HG02610 (cell line): ENCODE measurements around the gene DDX54.
A peak's percentile ranks its signal among the peaks of the same experiment; 100 is the strongest.

ENCODE experiments used
- ATAC-seq: cut with Tn5 transposase; IDR thresholded peaks from one replicate; pipeline ENCODE4 v1.9.1; 2021; ENCODE audit warnings: mild to moderate bottlenecking, moderate library complexity; ENCODE audit not compliant: unreplicated experiment

DDX54 gene

GRCh38 chr12:113164014-113164413 lies 21.3 kb downstream of the DDX54 start:
- ATAC-seq: no peak

DNA sequence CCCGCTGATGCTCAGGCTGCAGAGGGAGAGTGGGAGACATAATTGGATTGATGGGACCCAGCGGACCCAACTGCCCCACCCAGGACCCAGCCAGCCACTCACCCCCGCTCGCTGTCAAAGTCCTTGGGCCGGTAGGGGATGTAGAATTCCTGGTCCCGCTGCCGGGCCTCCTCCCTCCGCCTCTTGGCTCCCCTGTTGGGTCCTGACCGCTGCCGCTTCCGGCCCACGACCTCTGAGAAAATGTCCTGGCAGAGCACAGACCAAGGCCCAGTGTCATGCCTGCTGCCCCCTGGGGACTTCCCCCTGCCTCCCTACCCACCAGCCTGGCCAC lies 22.3 kb downstream of the DDX54 start:
- no peak for ATAC-seq

DNA sequence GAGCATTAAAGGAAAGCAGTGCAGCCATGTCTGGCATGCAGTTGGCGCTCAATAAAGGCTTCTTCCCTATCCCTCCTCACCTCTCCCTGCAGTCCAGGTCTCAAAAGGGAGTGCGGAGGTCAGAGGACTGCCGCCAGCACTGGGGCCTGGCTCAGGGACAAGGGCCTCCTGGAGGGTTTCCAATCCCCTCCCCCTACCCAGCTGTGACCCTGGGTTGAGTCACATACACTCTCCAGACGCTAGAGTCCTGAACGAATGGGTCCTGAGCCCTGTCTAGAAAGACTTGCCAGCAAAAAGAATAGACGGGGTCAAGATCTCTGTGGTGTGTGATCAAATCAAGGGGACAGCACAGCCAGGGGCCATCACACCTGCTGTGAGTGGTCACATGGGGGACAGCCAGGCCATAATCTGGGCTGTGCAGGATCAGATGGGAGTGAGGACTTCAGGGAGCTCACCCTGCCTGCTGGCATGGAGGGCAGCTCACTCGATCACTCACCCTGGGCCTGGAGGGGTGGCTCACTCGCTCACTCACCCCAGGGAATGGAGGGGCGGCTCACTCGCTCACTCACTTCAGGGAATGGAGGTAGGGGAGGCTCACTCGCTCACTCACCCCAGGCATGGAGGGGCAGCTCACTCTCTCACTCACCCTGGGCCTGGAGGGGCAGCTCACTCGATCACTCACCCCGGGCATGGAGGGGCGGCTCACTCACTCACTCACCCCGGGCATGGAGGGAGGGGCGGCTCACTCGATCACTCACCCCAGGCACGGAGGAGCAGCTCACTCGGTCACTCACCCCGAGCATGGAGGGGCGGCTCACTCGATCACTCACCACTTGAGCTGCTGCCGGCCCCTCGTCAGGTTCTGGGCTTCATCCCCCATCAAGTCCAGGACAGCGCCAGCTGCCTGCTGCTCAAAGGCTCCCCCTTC lies 22.9 kb downstream of the DDX54 start:
- ATAC-seq: no peak

DNA sequence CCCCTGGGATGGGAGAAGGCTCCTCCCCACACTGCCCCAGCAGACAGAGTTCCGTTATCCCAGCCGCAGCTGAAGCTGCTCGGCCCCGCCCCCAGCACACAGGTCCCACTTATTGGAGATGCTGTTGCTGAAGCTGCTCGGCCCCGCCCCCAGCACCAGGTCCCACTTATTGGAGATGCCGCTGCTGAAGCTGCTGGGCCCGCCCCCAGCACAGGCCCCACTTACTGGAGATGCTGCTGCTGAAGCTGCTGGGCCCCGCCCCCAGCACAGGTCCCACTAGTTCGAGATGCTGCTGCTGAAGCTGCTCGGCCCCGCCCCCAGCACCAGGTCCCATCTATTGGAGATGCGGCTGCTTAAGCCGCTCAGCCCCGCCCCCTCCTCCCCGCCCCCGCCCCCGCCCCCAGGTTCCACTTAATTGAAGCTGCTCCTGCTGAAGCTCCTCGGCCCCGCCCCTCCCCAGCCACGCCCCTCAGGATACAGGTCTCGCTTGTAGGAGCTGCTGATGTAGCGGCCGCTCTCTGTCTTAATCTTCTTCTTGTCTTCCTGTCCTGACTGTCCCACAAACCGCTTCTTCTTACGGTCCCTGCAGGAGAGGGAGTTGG lies 23.8 kb downstream of the DDX54 start:
- ATAC-seq: no peak

DNA sequence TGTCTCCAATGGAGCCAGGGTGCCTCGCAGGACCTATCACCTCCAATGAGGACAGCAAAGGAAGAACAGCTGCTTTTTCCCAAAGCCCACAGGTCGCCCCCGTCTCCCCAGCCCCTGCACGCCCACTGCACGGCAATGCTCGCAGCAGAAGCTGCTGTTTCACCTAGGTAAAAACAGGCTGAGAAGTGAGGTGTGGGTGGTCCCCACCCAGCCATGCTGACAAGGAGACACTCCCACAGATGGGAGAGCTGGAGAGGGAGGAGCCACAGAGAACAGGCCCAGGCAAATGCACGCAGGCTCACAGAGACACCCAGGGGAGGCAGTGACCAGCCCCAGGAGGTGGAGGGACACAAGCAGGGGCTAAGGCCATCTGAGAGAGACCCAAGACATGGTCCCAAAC lies 25.3 kb downstream of the DDX54 start:
- ATAC-seq: no peak

DNA sequence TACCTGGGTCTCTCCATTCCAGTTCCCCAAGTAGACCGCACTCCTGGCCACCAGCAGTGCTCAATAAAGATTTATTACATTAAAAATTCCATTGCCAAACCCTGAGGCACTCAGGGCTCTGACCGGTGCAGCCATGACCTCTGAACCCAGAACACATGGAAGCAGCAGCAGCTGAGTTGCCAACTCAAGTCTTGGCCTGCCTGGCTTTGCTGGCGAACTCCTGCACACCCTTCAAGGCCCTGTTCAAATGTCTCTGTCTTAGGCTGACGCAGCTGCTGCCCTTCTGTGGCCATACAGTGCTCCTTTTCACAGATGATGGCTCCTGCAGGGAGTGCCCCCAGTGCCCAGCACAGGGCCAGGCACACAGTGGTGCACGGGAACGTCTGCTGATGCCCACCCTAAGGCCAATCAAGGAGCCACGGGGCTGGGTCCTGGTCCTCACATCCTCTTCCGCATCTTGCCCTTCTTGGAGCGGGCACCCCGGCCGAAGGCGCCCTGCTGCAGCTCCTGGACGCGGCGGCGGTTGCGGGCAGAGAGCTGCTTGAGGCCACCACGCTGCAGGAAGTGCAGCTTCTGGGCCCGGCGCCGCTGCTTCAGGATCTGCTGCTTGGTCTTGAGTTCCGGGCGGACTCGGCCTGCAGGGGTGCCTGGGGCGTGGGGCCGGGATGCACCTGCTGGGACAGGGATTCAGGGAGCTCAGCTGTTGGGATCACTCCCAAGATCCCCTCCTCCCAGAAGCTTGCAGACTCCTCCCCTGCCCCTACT lies 26.7 kb downstream of the DDX54 start:
- no peak for ATAC-seq

DNA sequence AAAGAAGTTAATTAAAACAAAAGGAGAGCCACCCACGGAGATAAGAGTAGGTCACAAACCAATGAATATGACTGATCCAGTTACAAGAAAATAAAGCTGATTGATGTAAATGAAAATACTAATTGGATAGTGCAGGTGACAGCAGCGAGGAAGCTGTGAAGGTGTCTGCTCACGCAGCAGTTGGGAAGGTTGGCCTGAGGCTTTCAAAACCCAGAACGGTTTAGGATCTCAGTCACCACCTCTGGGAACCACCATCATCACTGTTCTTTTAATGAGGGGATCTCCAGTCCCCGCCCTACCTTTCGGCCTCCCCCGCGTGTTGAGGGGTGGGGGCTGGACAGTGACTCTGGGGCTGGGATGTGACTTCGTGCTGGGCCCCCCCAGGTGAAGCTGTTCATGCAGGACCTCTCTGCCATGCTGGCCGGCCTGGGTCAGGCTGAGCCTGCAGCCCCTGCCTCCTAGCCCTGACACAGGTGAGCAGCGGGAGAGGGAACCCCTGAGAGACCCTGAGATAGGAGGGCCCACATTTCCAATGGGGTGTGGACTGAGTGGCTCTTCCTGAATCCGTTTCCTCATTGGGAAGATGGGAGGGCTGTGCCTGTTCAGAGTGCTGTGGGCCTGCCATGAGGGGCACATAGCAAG lies 27.9 kb downstream of the DDX54 start:
- ATAC-seq: no peak

DNA sequence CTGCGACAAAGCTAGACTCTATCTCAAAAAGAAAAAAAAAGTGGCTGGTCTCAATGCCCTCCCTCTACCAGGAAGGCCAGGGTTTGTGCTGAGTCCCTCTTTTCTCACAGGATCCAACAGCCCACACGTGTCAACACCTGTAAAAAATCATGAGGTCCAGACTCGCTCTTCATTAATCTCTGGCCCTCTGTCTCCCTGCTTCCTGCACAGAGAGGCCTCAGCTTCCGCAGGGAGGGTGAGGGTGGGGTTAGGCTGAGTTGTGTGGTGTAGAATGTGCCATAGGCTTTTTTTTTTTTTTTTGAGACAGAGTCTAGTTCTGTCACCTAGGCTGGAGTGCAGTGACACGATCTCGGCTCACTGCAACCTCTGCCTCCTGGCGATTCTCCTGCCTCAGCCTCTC lies 29.6 kb downstream of the DDX54 start:
- no peak for ATAC-seq

DNA sequence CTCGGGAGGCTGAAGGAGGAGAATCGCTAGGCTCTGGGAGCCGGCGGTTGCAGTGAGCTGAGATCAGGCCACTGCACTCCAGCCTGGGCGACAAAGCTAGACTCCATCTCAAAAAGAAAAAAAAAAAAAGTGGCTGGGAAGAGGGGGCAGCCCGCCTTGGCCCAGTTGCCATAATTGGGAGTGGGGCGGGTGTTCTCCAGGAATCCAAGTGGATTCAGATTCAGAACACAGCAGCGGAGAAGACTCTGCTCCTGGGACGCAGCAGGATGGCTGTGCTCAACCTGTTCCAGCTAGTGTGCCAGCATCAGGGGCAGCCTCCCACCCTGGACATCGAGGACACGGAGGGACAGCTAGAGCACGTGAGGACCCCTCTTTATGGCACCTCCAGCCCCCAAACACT lies 30.2 kb downstream of the DDX54 start:
- no peak for ATAC-seq

DNA sequence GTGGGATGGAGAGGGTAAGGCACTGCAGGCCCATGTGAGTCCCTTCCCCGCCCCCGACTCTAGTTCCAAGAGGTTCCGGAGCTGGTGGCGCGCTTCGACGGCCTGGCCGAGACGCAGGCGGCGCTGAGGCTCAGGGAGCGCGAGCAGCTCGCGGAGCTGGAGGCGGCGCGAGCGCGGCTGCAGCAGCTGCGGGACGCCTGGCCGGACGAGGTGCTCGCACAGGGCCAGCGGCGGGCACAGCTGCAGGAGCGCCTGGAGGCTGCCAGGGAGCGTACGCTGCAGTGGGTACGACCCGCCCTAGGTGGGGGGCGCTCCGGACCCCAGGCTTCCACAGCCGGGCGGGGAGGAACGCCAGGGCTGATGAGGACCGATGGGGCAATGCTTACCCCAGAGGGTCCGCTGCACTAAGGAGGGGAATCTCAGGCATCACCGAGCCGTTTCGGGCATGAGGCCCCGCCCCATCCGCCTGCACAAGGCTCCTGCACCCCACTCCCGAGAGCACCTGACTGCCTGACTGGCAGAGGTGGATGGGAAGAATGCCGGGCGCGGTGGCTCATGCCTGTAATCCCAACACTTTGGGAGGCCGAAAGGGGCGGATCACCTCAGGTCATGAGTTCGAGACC lies 30.8 kb downstream of the DDX54 start:
- no peak for ATAC-seq

DNA sequence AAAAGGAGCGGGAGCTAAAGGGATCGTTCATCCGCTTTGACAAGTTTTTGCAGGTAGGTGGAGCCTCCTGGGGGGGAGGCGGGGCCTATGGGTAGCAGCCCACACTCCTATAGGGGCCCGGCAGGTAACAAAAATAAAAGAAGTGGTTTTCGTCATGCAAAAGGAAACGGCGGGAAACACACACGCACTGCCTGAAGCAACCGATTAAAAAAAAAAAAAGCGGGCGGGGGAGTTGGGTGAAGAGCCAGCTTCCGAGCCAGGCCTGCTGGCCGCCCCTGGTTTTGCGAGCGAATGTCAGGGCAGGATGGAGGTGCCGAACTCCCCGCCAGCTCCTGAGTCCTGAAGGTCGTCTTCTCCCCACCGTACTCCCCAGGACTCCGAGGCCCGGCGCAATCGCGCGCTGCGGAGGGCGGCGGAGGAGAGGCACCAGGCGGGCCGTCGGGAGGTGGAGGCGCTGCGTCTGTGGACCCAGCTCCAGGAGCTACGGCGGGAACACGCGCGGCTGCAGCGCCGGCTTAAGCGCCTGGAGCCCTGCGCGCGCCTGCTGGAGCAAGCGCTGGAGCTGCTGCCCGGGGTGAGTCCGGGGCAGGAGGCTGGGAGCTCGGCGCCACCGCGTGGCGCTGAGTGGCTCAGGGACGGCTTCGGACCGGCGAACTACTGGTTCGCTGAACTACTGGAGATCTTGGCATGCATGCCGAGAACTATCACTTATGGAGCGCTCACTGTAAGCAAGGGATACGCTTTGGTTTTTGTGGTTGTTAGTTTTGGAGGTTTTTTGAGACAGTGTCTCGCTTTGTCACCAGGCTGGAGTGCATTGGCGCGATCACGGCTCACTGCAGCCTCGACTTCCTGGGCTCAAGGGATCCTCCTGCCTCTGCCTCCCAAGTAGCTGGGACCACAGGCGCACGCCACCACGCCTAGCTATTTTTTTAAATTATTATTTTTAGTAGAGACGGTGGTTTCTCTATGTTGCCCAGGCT lies 32.2 kb downstream of the DDX54 start:
- ATAC-seq: peak; percentile 41

DNA sequence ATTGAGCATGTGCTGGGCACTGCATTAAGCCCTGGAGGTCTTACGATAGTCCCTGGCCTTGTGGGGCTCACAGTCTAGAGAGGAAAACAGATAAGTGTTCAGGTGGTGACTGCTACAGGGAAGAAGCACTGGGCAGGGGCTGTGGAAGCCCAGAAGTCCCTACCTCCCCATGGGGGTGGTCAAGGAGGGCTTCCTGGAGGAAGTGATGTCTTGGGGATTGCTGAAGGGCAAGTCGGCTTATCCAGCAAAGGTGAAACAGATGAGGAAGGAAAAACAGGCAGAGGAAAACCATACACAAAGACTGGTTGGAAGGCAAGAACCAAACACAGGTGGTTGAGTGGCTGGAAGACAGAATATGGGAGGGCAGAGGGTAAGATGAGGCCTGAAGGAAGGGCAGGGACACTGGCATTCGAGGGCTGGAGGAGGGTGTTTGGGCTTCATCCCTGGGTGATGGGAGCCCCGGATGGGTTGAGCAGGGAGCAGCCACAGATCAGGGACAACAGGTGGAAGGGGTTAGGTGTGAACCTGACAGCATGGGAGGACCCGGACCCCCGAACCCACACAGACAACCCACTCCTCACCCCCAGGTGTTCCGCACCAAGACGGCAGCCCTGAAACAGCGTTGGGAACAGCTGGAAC lies 33.0 kb downstream of the DDX54 start:
- ATAC-seq: no peak

DNA sequence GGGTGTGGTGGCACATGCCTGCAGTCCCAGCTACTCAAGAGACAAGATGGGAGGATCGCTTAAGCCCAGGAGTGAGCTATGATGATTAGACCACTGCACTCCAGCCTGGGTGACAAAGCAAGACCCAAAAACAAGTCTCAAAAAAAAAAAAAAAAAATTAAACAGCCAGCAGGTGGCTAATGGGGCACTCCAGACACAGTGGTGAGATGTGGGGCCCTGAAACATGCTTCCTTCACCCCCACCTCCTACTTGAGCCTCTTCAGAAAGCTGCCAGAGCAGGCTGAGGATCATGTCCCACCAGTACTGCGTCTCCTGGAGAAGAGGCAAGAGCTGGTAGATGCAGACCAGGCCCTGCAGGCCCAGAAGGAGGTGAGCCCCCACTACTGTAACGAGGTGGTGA lies 33.6 kb downstream of the DDX54 start:
- ATAC-seq: no peak

DNA sequence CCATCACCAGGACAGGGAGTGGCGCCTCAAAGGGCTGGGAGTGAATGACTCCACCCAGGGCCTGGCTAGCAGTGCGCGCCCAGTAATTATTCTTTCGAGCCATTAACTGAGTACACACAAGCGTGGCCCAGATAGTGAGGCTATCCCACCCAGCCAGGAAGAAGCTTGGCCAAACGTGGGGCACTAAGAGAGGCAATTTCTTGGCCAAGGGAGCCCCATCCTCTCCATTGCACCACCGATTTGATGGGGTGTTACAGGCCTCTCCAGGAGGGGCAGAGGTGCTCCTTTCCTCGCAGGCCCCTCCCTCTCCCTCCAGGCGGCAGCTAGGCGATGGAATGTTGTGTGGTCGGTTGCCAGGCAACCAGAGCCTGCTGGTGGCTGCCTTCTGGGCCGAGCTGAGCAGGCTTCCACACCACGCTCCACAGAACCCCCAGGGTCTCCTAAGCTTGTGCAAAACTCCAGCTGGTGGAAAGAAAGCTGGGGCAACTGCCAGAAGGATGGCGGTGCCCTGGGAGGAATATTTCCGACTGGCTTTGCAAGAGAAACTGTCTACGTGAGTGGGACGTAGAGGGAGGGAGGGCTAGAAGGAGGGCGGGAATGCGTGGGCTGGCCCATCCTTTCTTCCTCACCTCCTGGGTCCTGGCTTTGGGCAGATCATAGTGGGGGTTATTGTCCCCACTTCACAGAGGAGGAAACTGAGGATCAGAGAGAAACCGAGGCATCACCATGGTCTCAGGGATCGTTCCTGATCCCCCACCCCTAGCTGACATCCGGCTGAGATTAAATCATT lies 35.7 kb downstream of the DDX54 start, which contains the start of gene CFAP73:
CFAP73 (plus strand) TSS at position 364 of the 790 bp plus-strand sequence; CDS start at position 498, 134 bp downstream.
- ATAC-seq: no peak

- no peak for ATAC-seq
These were observed 38.3 kb downstream of the DDX54 start for GRCh38 chr12:113146999-113147398.

- ATAC-seq: no peak
These were observed 39.3 kb downstream of the DDX54 start for GRCh38 chr12:113145720-113146551.

DNA sequence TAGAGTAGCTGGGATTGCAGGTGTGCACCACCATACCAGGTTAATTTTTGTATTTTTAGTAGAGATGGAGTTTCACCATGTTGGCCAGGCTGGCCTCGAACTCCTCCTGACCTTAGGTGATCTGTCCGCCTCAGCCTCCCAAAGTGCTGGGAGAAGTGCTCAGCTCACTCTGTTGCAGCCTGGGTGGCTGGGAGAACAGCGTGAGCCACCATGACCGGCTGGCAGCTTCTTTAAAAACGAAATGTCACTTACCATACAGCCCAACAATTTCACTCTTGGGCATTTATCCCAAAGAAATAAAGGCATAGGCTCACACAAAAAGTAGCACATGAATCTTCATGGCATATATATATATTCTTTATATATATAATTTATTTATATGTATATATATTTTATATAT lies 40.5 kb downstream of the DDX54 start:
- ATAC-seq: no peak
